Transverse colon (tissue), 4 donors: ENCODE data around the gene LIG1. TPM values are rescaled to one million over a fixed set of nuclear protein-coding genes. Genes with fewer than 3 reads are reported as not detected.
A peak's percentile ranks its signal among the peaks of the same experiment; 100 is the strongest.

Experiments used
- DNase-seq: peaks from one replicate; pipeline ENCODE4 v3.0.0-alpha.2; 2019
- H3K27ac ChIP-seq, 4 donors: fragments of 200-600 bp; sonication (generic); 2 replicates each; pipeline ENCODE4 v1.5.1; 2016 to 2018; ENCODE audit warnings: inconsistent platforms in 4 of 4
- H3K27me3 ChIP-seq: fragments of 200-600 bp; sonication (generic); 2 replicates; pipeline ENCODE4 v1.5.1; 2017; ENCODE audit warnings: inconsistent platforms
- H3K36me3 ChIP-seq, 4 donors: fragments of 200-600 bp; sonication (generic); 2 replicates each; pipeline ENCODE4 v1.5.1; 2017 to 2019; ENCODE audit warnings: inconsistent platforms in 4 of 4
- H3K4me1 ChIP-seq, 4 donors: fragments of 200-600 bp; sonication (generic); 2 replicates each; pipeline ENCODE4 v1.5.1; 2017 to 2020; ENCODE audit warnings: inconsistent platforms in 4 of 4
- H3K4me3 ChIP-seq, 4 donors: fragments of 200-600 bp; sonication (generic); 1 replicate in 1 of 4; 2 replicates in 3 of 4; pipeline versions ENCODE4 v1.5.1 to v1.6.1; 2017 to 2019; ENCODE audit warnings: inconsistent platforms in 4 of 4
- H3K9me3 ChIP-seq, 2 donors: fragments of 200-600 bp; sonication (generic); 2 replicates each; pipeline ENCODE4 v1.5.1; 2017 to 2019; ENCODE audit warnings: inconsistent platforms in 2 of 2
- CTCF ChIP-seq, 5 experiments: fragments of 200-600 bp in 3 of 5; fragments of 450-650 bp in 2 of 5; sonication (generic) in 3 of 5; IDR thresholded peaks; 1 replicate in 2 of 5; 2 replicates in 3 of 5; pipeline ENCODE4 v1.5.1; 2016 to 2017; ENCODE audit warnings: antibody characterized with exemption in 5 of 5, inconsistent platforms in 3 of 5, mild to moderate bottlenecking in 2 of 5, moderate library complexity in 1 of 5
- EP300 ChIP-seq: sonication (generic); formaldehyde crosslinking; IDR thresholded peaks from one replicate; pipeline ENCODE4 v1.6.1; 2017; ENCODE audit warnings: antibody characterized with exemption, low read depth
- POLR2A ChIP-seq: fragments of 450-650 bp; IDR thresholded peaks from one replicate; pipeline ENCODE4 v1.6.1; 2016; ENCODE audit warnings: antibody characterized with exemption, mild to moderate bottlenecking, moderate library complexity
- POLR2AphosphoS5 ChIP-seq, 3 donors: sonication (generic); formaldehyde crosslinking; IDR thresholded peaks; one replicate each; pipeline ENCODE4 v1.6.1; 2016; ENCODE audit warnings: antibody characterized with exemption in 3 of 3
- WGBS, 2 donors: methylation state at CpG; one replicate each; pipeline ENCODE4 v1.1.5; 2018; ENCODE audit warnings: low coverage in 1 of 2; 5-methylcytosine and 5-hydroxymethylcytosine counted together
- in situ Hi-C, 4 donors: fragments of 200-750 bp; cut with MboI; loops; one replicate each; pipeline versions ENCODE4 v1.15.0 to v1.15.1; 2017; ENCODE audit warnings: low sequenced_read_pairs in 3 of 4, low pct_ligation_motif_present in 1 of 4, low pct_unique_long_range_greater_than_20kb in 1 of 4
- intact Hi-C: fragments of 100-400 bp; cut with DNase I; formaldehyde crosslinking; loops from one replicate; pipeline ENCODE4 v1.15.1; 2023; ENCODE audit warnings: low total_unique reads
- total RNA-seq, 4 donors: library from RNA; depleted of rRNA; stranded (reverse); fragments of >200 nt; gene quantifications; one replicate each; pipeline ENCODE4 v1.1.0, GENCODE V29; 2016

LIG1 gene
- total RNA-seq, 4 donors from 2014 or later: 14.3 to 71.4 (median 26.8) TPM

- in situ Hi-C loops (no loop called here), intact Hi-C loops (no loop called here)
- 79 to 87% methylated on average over 3 of the region's 3 CpGs for WGBS, 2 donors
- Histone ChIP-seq H3K4me1 (peaks cover 0 to 2% (median under 1%) of the 10 kb centered on the region in 4 donors), H3K27me3 (no peaks in the 10 kb centered on the region), H3K27ac (no peak overlapping the region), H3K4me3 (no peak overlapping the region), H3K9me3 (no peaks in the 10 kb centered on the region), H3K36me3 (no peaks in the 10 kb centered on the region)
- DNase-seq: no peak
- TF ChIP-seq CTCF (IDR thresholded peaks at IDR 0.05) (no peak), EP300 (no peak), POLR2AphosphoS5 (IDR thresholded peaks at IDR 0.05) (no peak)
Observed at GRCh38 chr19:48210005-48210404, 39.9 kb upstream of the LIG1 start.

GRCh38 chr19:48206397-48207093 is 36.4 kb upstream of the LIG1 start:
- TF ChIP-seq EP300 (no peak), POLR2A (no peak), CTCF (IDR thresholded peaks at IDR 0.05) (no peak)
- in situ Hi-C loops: no loop called here
- Histone ChIP-seq H3K27ac (no peak overlapping the region), H3K4me3 (no peak overlapping the region), H3K9me3 (no peaks in the 10 kb centered on the region), H3K36me3 (no peaks in the 10 kb centered on the region), H3K27me3 (no peaks in the 10 kb centered on the region), H3K4me1 (peaks cover 5 to 16% (median 11%) of the 10 kb centered on the region in 4 donors)
- intact Hi-C loops: no loop called here
- WGBS, 2 donors: 78 to 80% methylated on average over 4 to 9 of the region's 9 CpGs
- DNase-seq: no peak

- peak overlapping the region; percentile 56 to 82 (median 57) for H3K4me3 ChIP-seq
- intact Hi-C loops: no loop called here
- H3K36me3 ChIP-seq: no peaks in the 10 kb centered on the region
- 0 to 2% methylated on average over 11 to 29 of the region's 34 CpGs for WGBS, 2 donors
- H3K27me3 ChIP-seq: no peaks in the 10 kb centered on the region
- DNase-seq: peak; percentile 94
- no peaks in the 10 kb centered on the region for H3K9me3 ChIP-seq
- H3K27ac ChIP-seq: peak overlapping the region; percentile 73 to 80 (median 78)
- peaks cover 5 to 16% (median 11%) of the 10 kb centered on the region in 4 donors for H3K4me1 ChIP-seq
- in situ Hi-C loops: no loop called here
- peak; percentile 54 to 77 (median 65) for TF ChIP-seq POLR2AphosphoS5 (IDR thresholded peaks at IDR 0.05)
- TF ChIP-seq POLR2A: no peak
Observed at GRCh38 chr19:48203794-48204628, 33.9 kb upstream of the LIG1 start.

GRCh38 chr19:48203222-48203793 is 33.2 kb upstream of the LIG1 start:
- intact Hi-C loops: no loop called here
- WGBS, 2 donors: 4 to 6% methylated on average over 3 to 5 of the region's 5 CpGs
- in situ Hi-C loops: no loop called here

More at GRCh38 chr19:48203222-48203793, 33.2 kb upstream of the LIG1 start:
- TF ChIP-seq EP300 (no peak), CTCF (IDR thresholded peaks at IDR 0.05) (no peak), POLR2AphosphoS5 (IDR thresholded peaks at IDR 0.05) (no peak), POLR2A (no peak)
- no peak for DNase-seq
- H3K27ac ChIP-seq: peak overlapping the region; percentile 73 to 80 (median 78)
- H3K4me1 ChIP-seq: peaks cover 5 to 16% (median 11%) of the 10 kb centered on the region in 4 donors
- no peaks in the 10 kb centered on the region for H3K27me3 ChIP-seq
- H3K4me3 ChIP-seq: peak overlapping the region in 3 of 4 donors; percentile 56 to 82 (median 57)
- no peaks in the 10 kb centered on the region for H3K36me3 ChIP-seq
- H3K9me3 ChIP-seq: no peaks in the 10 kb centered on the region
